Measurements from ENCODE around the gene ASB17.

GRCh38 chr1:75970631-75971030, 38.4 kb upstream of the ASB17 start:
- TF ChIP-seq CTCF (IDR thresholded peaks at IDR 0.05) = no peak
- no peak for TF ChIP-seq POLR2A (IDR thresholded peaks at IDR 0.05)
